GM12892 (cell line): ENCODE measurements around the gene RMND5A.
"Not testable (repeated sequence)": the region's sequence is repeated elsewhere in the genome, so short reads cannot be mapped to it uniquely, and the experiment has no call there.

Source experiments
- DNase-seq: peaks from one replicate; pipeline ENCODE4 v3.0.0; 2011; ENCODE audit not compliant: insufficient read length
- FAIRE-seq: peaks from 2 replicates; lab custom pipeline; 2011; peaks lifted over from hg19 to GRCh38; lab: Jason Lieb, UNC
- POLR2A ChIP-seq: IDR thresholded peaks from 2 replicates; pipeline ENCODE4 v1.6.1; 2011; ENCODE audit warnings: low read depth, low read length, control low read depth
- POLR2AphosphoS5 ChIP-seq: IDR thresholded peaks from 2 replicates; pipeline ENCODE4 v1.6.1; 2011; ENCODE audit warnings: low read depth, low read length, control low read depth
- TAF1 ChIP-seq: IDR thresholded peaks from 2 replicates; pipeline ENCODE4 v1.6.1; 2011; ENCODE audit warnings: low read depth, mild to moderate bottlenecking, control low read depth, low read length, borderline replicate concordance

Gene RMND5A

GRCh38 chr2:86686460-86686859 lies 33.6 kb upstream of the RMND5A start:
- TF ChIP-seq TAF1: no peak
- TF ChIP-seq POLR2AphosphoS5: no peak
- no peak for TF ChIP-seq POLR2A
- DNase-seq: no peak
- FAIRE-seq: no peak

- TF ChIP-seq POLR2AphosphoS5: no peak
- TF ChIP-seq TAF1: no peak
- TF ChIP-seq POLR2A: no peak
- FAIRE-seq (no peak), DNase-seq (no peak)
Measured at GRCh38 chr2:86686905-86687304, 33.2 kb upstream of the RMND5A start.

- DNase-seq: no peak
- TF ChIP-seq TAF1 (no peak), POLR2A (no peak), POLR2AphosphoS5 (no peak)
- no peak for FAIRE-seq
Measured at GRCh38 chr2:86695053-86695691, 24.9 kb upstream of the RMND5A start.

- DNase-seq (no peak), FAIRE-seq (no peak)
- TF ChIP-seq POLR2AphosphoS5 (no peak), TAF1 (no peak), POLR2A (no peak)
Measured at GRCh38 chr2:86697551-86698104, 22.5 kb upstream of the RMND5A start.

GRCh38 chr2:86700690-86701089 lies 19.4 kb upstream of the RMND5A start:
- TF ChIP-seq POLR2AphosphoS5 (no peak), TAF1 (no peak), POLR2A (no peak)
- no peak for FAIRE-seq
- no peak for DNase-seq

- no peak for DNase-seq
- FAIRE-seq: no peak
- TF ChIP-seq TAF1: no peak
- no peak for TF ChIP-seq POLR2AphosphoS5
- no peak for TF ChIP-seq POLR2A
Measured at GRCh38 chr2:86703704-86704361, 16.3 kb upstream of the RMND5A start.

GRCh38 chr2:86704459-86704971 lies 15.6 kb upstream of the RMND5A start:
- no peak for DNase-seq
- TF ChIP-seq POLR2AphosphoS5 (no peak), TAF1 (no peak), POLR2A (no peak)
- FAIRE-seq: no peak

GRCh38 chr2:86706220-86706619 lies 13.9 kb upstream of the RMND5A start:
- FAIRE-seq (no peak), DNase-seq (no peak)
- no peak for TF ChIP-seq POLR2AphosphoS5
- no peak for TF ChIP-seq POLR2A

GRCh38 chr2:86706935-86707334 lies 13.2 kb upstream of the RMND5A start:
- FAIRE-seq: no peak
- TF ChIP-seq POLR2AphosphoS5: no peak
- no peak for TF ChIP-seq TAF1
- TF ChIP-seq POLR2A: no peak
- DNase-seq: no peak

- not testable (repeated sequence) for FAIRE-seq
Measured at GRCh38 chr2:86708126-86708525, 12.0 kb upstream of the RMND5A start.

GRCh38 chr2:86714579-86715173 lies 5.4 kb upstream of the RMND5A start:
- DNase-seq, FAIRE-seq: not testable (repeated sequence)

More at GRCh38 chr2:86708126-86708525, 12.0 kb upstream of the RMND5A start:
- not testable (repeated sequence) for DNase-seq

GRCh38 chr2:86719263-86719636 lies 841 bp upstream of the RMND5A start:
- FAIRE-seq, DNase-seq: not testable (repeated sequence)
